Epithelial cell of proximal tubule (primary cell): Measurements from ENCODE around the gene CCDC179. TPM values are rescaled to one million over a fixed set of nuclear protein-coding genes. Genes with fewer than 3 reads are reported as not detected.

Source experiments
- DNase-seq: peaks from one replicate; pipeline ENCODE4 v3.0.0-alpha.2; 2011; ENCODE audit warnings: low read depth
- H3K4me3 ChIP-seq: 2 replicates; pipeline ENCODE4 v1.5.1; 2011; ENCODE audit warnings: low read depth, mild to moderate bottlenecking, low read length
- total RNA-seq: library from RNA; depleted of rRNA; stranded (reverse); fragments of >200 nt; gene quantifications from 2 replicates; pipeline ENCODE4 v1.2.3, GENCODE V29; 2015
- TF ChIP-seq, protein P1 (sequence below): conservative IDR thresholded peaks from 2 replicates; pipeline ENCODE4 v1.5.1; 2012; ENCODE audit warnings: low read depth, mild to moderate bottlenecking, low read length

CCDC179 gene
- not detected in 2 replicates for total RNA-seq

DNA sequence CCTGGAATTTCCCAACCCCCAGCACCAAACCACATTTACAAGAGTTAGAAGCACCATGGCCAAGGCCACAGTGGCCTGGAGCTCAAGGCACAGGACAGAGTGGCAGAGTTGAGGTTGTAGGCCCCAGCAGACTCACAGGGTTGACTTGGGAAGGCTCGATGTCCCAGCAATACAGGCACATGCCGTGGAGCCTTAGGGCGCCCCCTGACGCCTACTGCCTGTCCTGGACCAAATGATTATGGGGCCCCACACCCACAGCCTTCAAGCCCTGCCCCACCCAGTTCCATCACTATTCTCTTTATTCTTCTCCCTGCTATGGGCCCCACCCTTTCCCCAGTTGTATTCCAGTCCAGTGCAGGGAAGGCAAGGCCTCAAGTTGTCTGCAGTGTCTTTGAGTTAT, at the start of gene CCDC179:
Gene CCDC179 (minus strand): TSS at position 234 of the 400 bp plus-strand sequence. CDS start 53 bp downstream, at position 181.
- TF ChIP-seq, protein P1, sequence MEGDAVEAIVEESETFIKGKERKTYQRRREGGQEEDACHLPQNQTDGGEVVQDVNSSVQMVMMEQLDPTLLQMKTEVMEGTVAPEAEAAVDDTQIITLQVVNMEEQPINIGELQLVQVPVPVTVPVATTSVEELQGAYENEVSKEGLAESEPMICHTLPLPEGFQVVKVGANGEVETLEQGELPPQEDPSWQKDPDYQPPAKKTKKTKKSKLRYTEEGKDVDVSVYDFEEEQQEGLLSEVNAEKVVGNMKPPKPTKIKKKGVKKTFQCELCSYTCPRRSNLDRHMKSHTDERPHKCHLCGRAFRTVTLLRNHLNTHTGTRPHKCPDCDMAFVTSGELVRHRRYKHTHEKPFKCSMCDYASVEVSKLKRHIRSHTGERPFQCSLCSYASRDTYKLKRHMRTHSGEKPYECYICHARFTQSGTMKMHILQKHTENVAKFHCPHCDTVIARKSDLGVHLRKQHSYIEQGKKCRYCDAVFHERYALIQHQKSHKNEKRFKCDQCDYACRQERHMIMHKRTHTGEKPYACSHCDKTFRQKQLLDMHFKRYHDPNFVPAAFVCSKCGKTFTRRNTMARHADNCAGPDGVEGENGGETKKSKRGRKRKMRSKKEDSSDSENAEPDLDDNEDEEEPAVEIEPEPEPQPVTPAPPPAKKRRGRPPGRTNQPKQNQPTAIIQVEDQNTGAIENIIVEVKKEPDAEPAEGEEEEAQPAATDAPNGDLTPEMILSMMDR, result no peak
- DNase-seq, result no peak
- no peak within 1 kb of the TSS for H3K4me3 ChIP-seq

DNA sequence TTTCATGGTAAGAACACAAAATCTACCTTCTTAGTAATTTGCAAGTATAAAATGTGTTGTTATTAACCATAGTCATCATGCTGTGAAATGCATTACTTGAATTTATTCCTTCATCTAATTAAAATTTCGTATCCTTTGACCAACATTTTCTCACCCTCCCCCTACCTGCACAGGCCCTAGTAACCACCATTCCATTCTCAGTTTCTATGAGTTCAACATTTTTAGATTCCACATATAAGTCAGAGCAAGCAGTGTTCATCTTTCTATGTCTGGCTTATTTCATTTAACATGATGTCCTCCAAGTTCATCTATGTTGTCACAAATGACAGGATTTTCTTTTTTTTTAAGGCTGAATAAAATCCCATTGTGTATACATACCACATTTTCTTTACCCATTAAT, 43.5 kb upstream of the CCDC179 start:
- TF ChIP-seq, protein P1, result no peak
- no peak for DNase-seq
- no peak overlapping the region for H3K4me3 ChIP-seq

DNA sequence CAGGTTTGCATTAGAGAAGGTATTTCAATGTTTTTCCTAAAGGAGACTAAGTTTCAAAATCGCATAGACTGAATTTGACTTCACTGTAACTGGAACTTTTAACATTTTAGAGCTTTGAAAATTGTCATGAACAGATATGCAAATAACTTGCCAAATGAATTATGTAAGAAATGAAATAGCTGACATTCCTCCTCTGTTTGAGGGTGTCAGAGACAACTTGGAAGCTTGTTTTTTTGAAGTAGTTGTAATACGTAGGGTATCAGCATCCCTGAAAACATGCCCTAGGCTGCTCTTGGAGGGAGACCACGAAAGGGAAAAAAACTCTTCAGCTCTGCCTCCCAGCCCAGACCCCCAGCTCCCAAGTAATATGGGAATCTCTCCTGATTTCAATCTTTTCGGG, 41.3 kb upstream of the CCDC179 start:
- no peak for DNase-seq
- TF ChIP-seq, protein P1, result no peak

DNA sequence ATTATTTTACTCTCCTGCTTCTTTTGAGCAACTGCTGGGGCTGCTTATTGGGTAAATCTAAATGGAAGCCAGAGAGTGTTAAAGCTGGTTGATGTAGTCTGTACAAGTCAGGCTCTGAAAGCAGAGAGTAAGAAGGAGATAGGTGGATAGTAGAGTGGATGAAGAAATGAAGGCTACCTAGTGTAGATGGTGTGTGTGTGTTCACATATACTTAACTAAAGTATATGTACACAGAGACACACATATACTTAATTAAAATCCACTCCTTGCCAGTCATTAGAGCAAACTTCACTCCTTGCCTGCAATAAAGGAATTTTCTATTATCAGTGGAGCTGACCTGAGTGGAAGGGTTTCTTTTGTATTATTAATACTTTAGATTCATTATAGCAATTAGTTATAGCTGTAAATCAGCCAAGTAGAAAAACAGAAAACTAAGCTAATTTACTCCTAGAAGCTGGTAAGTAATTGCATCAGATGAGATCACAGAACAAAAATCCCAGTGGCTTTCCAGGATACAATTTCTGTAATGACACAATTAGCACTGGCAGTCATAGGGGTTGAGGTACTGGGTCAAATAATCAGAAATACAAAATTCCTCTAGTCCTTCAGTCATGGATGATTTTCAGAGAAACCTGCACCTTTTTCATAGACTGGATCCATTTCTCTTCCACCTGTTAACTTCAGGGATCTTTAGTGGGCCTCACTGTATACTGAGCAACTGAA, 40.7 kb upstream of the CCDC179 start:
- TF ChIP-seq, protein P1, result no peak
- no peak overlapping the region for H3K4me3 ChIP-seq
- DNase-seq, result no peak

More for the DNA sequence above, 41.3 kb upstream of the CCDC179 start:
- H3K4me3 ChIP-seq, result no peak overlapping the region

- TF ChIP-seq, protein P1, result no peak
- no peak overlapping the region for H3K4me3 ChIP-seq
- DNase-seq, result no peak
These were observed 37.8 kb upstream of the CCDC179 start for GRCh38 chr11:22898036-22898435.

DNA sequence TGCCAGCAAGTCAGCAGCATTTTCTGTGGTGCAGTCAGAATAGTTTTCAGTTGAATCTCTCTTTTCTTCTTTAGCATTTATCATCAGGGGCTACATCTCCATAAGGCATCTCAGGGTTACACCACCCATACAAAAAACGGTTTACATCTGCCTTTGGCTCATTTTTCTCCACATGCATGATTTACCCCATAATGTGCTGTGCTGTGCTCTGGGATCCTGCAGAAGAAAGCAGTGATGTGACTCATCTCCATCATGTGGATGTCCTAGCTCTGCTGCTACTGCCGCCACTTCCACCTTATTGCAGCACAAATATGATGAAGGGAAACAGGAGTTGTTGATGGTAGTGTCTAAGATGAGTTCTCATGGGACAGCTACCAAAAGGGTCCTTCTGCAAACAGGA, 30.0 kb upstream of the CCDC179 start:
- H3K4me3 ChIP-seq, result no peak overlapping the region
- TF ChIP-seq, protein P1, result no peak
- no peak for DNase-seq

DNA sequence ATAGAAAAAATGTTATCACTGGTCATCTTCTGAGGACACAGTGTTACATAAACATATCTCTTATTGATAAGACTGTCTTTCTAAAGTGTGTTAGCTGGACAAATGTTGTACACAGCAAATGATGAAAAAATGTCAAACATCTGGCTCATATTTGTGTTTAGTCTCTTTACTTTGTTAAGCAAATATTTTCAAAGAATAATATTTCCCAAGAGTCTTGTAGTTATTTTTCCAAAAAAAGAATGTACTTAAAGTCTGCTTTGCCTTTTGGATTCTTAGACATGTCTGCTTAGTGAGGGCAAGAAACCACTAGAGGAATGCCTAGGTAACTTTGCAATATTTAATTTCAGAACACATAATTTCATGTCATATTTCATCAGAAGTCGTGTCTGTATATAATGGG, 23.9 kb upstream of the CCDC179 start:
- TF ChIP-seq, protein P1, result no peak
- DNase-seq, result no peak
- no peak overlapping the region for H3K4me3 ChIP-seq
